CD4-positive, alpha-beta T cell treated with Interleukin-10 for 1 hour (primary cell): ENCODE data around the gene EHD4.

Experiments used
- DNase-seq: peaks from one replicate; pipeline ENCODE4 v3.0.0-alpha.2; 2020

The EHD4 gene

DNA sequence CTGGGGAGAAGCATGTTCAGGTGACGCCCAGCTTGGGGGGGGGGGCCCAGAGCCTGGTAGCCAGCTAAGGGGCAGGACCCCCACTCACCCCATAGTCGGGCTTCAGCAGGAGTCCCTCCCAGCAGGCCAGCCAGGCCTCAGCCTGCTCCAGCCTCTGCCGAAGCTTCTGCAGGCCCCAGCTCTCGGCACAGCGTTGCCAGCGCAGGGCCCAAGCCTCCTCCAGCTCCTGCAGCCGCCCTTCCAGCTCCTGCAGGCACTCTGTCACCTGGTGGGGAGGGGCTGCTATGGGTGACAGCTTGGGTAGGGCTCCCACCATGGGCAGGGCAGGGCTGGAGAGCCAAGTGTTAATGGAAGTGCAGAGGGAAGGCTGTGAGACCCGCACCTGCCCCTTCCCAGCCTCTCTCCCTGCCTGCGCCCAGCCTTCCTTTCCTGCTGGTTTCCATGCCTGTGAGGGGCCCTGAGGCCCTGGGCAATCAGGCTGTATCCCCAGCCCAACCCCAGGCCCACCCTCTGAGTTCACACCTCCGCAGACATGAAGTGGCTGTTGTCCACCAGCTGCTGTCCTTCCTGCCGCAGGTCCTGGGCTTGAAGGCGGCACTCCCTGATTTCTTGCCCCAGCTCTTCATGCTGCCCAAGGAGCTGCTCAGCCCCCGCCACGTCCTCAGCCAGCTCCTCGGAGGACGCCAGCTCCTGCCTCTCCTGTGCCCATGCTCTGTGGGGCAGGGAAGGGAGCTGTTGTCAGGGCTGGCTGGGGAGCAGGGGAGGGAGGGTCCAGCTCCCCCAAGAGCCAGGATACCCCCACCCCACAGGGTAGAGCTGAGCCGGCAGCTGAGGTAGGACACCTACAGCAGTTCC, 119.4 kb downstream of the EHD4 start:
- no peak for DNase-seq

DNA sequence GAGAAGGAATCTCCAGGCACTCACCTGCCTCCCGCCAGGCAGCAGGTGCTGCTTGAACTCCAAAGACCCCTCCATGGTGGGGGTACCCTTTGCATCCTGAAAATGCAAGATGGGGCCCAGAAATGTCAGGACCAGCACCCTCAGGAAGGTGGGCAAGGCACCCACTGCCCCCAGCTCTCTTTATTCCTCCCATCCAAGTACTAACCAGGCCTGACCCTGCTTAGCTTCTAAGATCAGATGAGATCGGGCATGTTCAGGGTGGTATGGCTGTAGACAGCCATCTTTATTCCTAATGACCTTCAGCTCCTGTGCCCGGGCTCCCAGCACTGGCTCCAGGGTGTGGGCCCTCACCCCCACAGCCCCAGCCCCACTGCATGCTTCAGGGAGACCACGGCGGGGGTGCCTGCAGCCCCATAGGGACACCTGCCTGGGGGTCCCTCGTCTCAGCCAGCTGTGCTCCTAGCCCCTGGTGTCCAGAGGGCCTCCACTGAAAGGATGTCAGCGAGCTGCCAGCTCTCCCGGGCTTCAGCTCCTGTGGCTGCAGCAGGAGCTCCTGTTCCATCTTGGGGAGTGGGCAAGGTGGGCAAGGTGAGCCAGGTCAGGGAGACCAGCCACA, 120.5 kb downstream of the EHD4 start:
- DNase-seq: no peak

DNA sequence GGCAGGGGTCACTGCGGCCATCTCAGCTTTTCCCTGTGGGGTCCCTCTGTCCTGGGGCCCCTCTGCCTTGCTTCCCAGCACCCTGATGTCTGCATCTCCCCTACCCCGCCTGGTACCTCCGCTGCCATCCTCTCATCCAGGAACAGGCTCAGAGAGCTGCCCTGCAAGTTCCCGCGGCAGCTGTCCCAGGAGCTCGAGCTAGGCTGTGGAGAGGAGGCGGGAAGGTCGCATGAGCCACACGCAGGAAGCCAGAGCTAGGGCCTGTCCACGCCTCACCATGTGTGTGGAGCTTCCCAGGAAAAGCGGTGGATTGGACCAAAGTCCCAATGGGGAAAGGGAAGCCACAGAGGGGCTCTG, 121.2 kb downstream of the EHD4 start:
- no peak for DNase-seq

DNA sequence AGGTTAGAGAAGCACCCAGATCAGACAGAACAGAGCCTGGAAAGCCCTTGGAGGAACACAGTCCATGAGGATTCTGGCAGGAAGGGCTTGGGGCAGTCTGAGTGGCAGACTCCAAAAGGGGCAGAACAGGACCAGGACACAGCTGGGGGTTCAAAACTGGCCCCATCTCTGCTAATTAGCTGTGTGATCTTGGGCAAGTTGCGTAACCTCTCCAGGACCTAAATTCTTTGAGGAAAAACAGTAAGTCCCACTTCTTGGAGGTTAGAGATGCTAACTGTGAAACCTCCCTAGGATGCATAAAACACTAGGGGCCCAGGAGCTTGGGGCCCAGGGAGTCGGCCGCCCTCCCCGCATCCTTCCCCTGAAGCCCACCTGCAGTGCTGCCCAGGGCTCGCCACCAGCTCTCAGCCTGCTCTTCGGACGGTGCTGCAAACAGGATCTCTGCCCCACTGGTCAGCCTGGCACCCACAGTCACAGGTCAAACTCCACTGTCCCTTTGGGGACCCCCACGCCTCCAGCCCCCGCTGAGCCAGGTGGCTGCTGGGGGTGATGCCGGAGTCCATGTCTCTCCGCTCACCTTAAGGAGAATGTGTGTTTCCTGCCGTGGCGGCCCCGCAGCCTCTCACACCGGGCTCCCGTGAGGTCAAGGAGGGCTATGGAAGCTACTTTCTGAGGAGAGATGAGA, 121.7 kb downstream of the EHD4 start:
- no peak for DNase-seq

DNA sequence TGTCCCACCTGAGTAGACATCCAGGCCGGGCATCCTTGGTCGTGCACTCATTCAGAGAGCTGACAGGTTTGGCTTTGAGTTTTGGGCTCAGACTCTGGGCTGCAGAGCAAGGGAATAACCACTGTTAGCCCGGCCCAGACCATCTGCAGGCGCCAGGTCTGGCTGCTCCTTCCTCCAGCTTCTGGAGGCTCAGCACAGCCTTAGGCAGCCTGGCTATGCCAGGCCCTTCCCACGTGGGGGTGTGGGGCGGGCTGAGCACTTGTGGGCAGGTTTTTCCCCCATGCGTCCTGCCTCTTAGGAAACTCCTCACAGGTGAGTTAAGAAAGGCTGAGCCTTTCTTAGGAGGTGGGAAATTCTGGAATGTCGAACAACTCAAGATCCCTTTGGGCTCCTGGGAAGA, 122.5 kb downstream of the EHD4 start:
- no peak for DNase-seq

DNA sequence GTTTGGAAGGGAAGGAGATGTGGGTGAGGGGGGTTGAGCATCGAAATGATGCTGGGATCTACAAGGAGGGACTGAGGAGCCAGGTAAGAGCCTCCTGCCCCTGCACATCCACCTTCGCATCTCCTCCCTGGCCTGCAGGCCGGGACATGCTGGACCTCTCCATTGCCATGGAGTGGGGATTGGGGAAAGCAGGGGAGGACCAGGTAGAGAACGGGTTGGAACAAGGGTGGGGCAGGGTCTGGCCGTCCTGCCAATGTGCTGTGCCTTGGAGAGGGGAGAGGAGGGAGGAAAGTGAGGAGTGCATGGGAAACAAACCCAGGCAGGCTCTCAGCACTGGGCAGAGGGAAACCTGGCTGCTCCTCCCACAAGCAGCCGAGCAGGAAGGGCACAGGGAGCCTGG, 123.2 kb downstream of the EHD4 start:
- no peak for DNase-seq

DNA sequence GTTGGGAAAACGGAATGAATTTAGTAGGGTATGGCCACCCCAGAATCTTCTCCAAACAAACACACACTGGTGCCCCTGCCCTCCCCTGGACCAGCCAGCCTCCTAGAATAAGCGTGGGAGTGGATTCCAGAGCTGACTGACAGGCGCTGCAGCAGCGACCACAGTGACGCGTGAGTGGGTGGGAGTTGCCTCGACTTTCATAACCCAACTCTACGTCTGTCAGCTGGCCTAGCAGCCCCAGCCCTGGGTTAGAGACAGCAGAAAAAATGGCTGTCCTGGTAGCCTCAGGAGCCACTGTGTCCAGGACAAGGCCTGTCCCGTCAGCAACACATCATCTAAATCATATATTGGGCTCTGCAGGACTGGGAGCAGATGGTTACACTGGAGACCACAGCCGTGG, 123.7 kb downstream of the EHD4 start:
- DNase-seq: no peak

DNA sequence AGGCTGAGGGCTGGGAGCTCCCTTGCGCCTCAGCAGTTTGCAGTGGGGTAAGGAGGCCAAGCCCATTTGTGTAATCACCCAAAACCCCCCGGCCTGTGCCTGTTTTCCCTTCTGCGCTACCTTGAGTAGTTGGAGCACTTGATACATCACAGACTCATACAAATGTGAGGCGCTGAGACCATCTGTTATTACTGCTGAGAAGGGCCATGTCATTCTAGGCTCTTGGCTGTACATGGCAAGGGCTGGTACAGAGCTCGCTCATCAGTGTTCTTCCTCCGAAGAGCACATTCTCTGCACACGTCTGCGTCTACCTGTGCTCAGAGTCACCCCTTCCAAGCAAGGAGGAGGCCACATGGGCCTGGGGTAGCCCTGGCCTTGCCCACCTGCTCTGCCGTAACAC, 124.4 kb downstream of the EHD4 start:
- DNase-seq: no peak

DNA sequence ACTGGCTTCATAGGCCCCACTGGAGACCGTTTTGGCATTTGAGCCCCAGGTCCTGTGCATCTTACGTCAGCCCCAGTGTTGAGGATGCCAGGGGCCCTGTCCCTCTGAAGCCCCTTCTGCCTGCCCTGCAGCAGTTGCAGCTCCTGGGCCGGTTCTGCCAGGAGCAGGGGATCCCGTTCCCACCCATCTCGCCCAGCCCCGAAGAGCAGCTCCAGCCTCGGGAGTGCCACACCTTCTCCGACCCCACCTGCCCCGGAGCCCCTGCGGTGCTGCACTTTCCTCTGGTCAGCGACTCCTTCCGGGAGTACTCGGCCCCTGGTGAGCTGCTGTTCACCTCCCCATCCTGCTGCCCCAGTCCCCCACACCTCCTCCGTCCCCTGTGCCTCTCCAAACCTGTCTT, 125.2 kb downstream of the EHD4 start:
- DNase-seq: no peak
